Hematopoietic multipotent progenitor cell treated with erythropoietin and hydrocortisone succinate and interleukin-3 and kit ligand, for 4 days (in vitro differentiated cells): Measurements from ENCODE around the gene POLD4.

Experiments used
- DNase-seq: peaks from one replicate; pipeline ENCODE4 v3.0.0-alpha.2; 2015

Gene POLD4

GRCh38 chr11:67370351-67371076, 17.2 kb upstream of the POLD4 start:
- DNase-seq, result no peak

- DNase-seq, result no peak
Observed at GRCh38 chr11:67369801-67370284, 16.5 kb upstream of the POLD4 start.

DNA sequence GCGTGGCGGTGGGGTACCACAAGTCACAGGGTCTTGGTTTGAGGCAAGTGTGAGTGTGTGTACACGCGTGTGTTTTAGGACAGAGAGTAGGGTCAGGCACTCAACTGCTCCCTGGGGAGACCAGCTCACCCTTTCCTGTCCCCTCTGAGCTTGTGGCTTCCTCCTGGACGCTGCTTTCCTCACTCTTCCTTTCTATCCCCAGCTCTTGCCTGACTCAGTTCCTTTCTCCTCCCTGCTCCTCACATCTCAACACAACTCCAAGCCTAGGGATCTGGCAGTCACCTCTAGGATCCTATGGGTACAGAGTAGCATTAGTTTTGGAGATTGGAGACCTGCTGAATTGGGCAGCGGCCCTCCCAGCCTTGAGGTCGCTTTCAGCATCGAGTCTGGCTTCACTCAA, 15.9 kb upstream of the POLD4 start:
- DNase-seq, result no peak

GRCh38 chr11:67368621-67369020, 15.3 kb upstream of the POLD4 start:
- peak; percentile 62 for DNase-seq

GRCh38 chr11:67367761-67368227, 14.4 kb upstream of the POLD4 start:
- DNase-seq, result no peak

GRCh38 chr11:67366961-67367760, 13.8 kb upstream of the POLD4 start:
- peak; percentile 64 for DNase-seq

- DNase-seq, result no peak
Observed at GRCh38 chr11:67366546-67366945, 13.2 kb upstream of the POLD4 start.

DNA sequence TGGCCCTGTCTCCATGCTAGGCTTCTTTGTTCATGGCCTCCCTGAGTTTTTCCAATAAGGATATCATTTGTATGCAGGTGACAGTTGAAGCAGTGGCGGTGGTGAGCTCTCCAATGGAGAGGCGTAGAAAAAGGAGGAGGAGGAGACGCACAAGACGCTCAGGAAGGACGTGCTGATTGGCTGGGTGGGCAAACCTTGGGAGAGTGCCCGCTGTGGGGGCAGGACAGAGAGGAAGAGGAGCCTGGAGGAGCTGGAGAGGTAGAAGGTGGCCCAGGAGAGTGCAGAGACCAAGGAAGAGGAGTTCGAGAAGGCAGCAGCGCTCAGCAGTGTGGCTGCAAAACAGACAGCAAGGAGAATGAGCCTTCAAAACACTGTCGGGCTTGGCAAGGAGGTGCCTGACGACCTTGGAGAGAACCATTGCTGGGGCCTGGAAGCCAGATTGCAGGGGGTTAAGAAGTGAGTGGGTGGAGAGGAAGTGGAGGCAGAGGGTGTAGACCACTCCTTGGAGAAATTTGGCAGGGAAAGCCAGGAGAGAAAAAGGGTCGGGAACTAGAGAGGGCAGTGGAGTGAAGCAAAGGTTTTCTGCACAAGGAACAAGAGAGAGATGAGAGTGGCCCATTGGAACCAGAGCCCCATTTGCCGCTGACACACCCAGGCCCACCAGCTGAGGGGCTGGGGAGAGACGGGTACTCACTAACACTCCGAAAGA, 12.5 kb upstream of the POLD4 start:
- no peak for DNase-seq

GRCh38 chr11:67364783-67365722, 11.7 kb upstream of the POLD4 start:
- no peak for DNase-seq

DNA sequence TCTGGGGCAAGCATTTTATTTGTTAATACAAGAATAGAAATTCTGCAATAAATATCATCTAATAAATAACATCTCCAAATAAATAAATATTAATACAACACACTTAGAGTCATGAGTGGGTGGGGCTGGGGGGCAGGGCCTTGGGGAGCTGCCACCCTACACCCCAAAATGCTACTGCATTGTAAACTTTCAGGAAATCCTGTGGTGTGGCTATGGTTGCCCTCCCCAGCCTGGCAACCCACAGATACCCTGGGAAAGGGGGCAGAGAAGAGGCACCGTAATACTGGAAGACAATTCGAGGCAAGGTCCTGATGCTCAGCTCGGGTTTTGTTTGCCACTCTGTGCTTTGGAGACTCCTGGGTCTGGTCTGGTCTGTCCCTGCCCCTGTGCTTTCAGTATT, 10.8 kb upstream of the POLD4 start:
- no peak for DNase-seq

- DNase-seq, result no peak
Observed at GRCh38 chr11:67357831-67358670, 4.7 kb upstream of the POLD4 start.

- DNase-seq, result peak; percentile 89
Observed at GRCh38 chr11:67356864-67357561, 3.7 kb upstream of the POLD4 start.

- no peak for DNase-seq
Observed at GRCh38 chr11:67356387-67356863, 3.1 kb upstream of the POLD4 start.

DNA sequence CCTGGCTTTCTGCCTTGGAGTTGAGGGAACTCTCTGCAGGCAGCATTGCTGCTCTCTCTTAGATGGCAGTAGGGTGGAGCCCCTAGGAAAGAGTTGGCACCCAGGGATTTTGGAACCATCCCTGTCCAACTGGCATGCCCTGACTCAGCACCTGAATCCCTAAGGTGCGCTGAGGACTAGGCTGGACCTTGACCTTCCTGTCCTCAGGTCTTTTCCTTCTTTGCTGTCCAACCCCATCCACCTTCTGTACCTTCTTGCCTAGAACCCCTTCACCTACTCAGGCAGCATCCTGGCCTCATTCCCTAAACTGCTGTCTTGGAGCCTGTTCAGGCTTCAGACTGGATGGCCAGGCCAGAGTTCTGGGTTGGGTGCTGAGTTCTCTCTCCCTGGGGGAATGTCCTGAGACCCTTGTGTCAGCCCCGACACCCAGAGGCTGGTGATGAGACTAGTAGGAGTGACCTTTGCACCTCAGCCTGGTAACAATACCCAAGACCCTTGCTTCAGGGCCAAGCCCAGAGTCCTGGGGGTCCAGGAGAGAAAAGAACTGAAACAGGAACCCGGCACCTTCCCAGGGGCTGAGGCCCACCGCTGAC, 2.5 kb upstream of the POLD4 start:
- no peak for DNase-seq

- DNase-seq, result no peak
Observed at GRCh38 chr11:67355023-67355793, 1.9 kb upstream of the POLD4 start.

DNA sequence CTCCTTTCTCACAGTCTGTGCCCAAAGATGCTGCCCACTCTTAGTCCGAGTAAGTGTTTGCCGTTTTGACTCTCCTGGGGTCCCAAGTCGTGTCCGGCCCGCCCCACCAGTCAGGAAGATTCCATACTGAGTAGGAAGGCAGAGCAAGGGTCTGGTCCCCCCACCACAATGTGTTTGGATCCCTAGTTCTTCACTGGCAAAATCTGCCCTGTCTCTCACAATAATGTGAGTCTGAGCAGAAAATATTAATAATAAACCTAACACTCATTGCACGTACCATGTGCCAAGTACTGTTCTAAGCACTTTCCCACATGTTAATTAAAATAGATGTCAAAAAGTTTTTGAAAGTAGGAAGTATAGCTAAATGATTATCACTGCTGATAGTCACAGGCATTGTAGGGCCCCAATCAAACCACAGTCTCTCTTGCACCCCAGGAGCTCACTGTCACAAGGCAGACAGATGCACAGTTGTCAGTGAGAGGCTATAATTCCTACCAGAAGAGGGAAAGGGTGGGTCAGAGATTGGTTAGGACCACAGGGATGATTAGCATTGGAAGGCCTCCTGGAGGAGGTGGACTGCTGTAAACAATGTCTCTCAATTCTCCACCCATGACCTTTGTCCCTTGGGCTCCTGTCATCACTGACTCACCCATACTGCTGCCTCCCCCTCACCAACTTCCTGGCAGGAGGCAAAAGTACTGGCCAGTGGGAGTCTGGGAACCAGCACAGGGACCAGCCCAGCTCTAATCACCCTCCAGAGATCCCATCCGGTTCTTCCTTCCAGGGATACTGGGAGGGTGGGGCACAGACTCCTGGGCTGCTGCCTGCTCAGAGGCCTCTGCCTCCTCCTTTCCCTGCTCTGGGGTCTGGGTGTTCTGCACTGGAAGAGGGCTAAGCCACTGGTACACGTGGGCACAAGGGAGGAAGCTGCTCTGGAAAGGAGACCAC, 1.0 kb upstream of the POLD4 start:
- peak; percentile 71 for DNase-seq

GRCh38 chr11:67352546-67353316, 615 bp downstream of the POLD4 start:
- peak; percentile 74 for DNase-seq
